GM21367 (cell line): ENCODE measurements around the gene CTNNA3.

ENCODE experiments used
- ATAC-seq: cut with Tn5 transposase; IDR thresholded peaks from one replicate; pipeline ENCODE4 v1.9.1; 2021; ENCODE audit not compliant: unreplicated experiment

The CTNNA3 gene

DNA sequence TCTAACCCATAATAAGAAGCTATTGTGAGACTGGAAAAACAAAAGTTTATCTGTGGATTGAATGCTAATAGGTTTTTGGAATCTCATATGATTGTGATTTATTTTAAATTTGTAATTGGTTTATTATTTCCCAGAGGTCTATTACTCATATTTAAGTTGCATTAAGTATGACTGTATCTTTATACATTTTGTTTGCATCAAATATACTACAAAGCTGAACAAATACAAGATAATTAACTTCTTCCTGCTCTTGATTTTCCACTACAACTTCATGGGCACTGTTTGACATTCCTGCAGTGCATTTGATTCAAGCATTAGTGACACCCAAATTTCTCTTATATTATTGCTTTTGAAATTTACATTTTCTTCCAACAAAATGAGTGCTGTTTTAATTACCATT, 1073.9 kb downstream of the CTNNA3 start:
- no peak for ATAC-seq

DNA sequence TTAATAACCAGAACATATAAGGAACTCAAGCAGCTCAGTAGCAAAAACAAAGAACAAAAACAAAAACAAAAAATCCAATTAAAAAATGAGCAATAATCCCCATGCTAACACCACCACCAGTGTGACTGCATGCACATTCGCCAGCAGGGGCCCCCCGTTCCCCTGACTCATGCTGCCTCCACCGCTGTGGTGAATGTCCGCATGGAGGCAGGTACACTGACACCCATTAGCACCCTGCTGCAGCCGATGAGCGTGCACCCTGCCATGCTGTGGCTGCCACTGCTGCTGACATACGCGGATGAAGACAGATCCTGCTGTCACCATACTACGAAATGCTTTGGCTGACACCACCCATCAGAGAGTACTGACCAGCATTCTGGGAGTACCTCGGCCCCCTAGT, 1091.8 kb downstream of the CTNNA3 start:
- no peak for ATAC-seq

DNA sequence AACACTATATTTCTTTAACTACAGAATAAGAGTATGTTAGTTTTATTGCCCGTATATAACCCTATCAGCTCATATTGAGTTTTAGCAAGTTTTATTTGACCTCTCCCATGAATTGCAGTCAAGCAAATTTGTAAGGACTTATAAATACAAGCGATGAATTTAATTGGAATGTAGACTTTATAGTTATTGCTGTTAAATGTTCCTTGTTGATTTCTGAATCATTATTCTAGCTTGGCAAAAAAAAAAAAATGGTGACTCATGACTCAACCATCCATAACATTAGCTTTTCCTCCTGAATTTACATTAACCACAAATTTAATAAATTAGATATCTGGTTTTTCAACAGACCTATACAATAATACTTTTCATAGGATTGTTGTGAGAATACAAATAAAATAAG, 1104.1 kb downstream of the CTNNA3 start:
- no peak for ATAC-seq

DNA sequence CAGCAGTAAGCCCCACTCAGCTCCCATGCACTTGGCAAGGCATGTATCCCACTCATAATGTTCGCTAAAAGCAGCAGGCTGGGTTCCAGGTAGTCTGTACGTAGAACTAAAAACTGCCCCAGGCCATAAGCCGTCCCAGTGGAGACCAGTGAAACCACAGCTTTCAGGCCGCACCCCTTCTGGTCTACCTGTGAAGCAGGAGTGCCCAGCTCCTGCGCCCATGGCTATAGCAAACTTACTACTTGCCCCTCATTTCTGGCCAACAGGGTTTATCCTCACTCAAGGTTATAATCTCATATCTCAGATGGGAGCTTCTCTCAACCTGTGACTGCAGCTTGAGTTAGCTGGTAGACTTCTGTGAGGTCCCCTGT, 1108.3 kb downstream of the CTNNA3 start:
- no peak for ATAC-seq

DNA sequence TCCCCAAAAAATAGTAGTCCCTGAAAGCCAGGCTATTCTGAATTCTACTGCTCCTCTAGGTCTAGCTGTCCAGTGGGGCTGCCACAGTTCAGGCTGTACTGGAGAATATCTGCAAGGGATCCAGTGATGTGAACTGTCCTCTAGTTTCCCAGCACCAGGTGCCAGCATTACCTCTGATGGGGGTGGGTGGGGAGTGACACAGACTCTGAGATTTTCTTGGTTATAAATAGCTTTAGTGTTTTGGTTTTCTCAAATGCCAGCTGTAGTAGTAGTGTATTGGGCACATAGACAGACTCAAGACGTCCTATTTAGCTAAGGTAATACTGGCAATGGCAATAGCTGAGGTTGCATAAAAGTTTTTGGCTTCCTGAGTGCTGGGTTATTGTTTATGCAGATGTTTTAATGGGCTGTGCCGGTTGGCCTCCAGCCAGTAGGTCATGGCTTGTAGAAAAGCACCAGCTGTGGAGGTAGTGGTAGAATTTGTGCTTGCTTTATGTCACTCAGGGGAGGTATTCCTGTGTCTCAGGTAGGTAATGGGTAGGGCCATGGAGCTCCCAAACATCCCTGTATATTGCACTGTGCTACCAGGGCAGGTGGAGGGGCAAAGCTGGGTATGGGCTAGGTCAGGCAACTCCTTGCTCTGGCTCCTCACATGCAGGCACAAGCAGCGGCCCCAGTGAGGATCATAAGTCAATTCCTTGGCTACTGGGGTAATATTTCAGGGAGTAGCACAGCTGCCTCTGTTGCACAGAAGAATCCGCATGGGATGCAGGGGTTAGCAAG, 1108.9 kb downstream of the CTNNA3 start:
- ATAC-seq = no peak

DNA sequence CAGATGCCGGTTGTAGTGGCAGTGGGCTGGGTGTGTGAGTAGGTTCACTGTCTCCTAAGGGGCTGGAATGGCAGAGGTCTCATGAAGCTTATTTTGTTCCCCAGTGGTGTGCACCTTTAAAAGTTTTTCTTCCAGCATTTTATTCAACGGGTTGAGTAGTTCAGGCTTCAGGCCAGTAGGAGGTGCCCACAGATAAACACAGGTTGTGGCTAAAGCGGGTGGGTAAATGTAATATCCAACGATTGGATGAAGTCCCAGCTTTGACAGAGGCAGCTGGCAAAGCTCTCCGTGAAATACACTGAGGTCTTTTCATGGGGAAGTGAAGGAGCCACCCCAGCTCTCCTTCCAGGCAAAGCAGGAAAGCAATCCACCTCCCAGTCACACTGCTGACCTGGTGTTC, 1109.9 kb downstream of the CTNNA3 start:
- no peak for ATAC-seq

DNA sequence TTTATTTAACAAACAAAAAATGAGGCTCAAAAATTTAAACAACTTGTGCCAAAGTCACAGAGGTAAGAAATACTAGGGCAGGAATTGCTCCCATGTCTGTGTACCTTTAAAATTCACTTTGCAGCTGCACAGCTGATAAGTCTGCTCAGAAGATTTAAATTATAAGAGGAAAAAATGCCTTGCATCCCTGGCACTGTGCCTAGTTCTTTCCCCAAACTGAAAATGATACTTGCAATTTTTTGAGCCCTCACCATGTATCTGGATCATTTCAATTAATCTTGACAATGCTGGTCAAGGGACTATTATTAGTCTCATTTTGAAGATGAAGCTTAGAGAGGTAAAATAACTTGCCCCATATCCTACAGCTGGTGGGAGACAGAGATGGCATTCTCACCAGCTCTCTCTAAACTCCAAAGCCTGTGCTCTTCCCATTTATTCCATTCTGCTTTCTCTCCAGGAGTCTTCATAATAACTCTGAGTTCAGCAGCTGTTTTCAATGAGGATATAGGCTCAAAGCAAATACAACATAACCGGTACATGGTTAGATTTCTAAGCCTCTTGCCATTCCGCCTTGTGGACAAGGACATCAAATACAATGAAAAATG, 1120.6 kb downstream of the CTNNA3 start:
- no peak for ATAC-seq

DNA sequence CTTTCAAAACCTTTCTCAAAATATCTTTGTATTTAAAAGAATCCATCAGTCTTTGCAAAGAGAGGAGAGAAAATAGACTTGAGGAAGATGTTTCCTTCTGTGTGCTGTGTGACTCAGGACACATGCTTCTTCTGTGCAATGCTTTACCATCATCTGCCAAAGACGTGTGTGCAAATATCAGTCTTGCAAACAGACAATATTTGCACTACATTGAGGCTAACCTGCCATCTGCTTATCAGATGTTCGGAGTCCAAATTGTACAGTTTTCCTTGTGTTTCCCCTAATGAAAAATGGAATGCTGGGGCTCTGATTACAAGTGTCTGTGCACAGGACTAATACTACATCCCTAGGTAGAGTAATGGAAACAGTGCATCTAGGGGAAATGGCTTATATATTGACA, 1123.3 kb downstream of the CTNNA3 start:
- no peak for ATAC-seq

DNA sequence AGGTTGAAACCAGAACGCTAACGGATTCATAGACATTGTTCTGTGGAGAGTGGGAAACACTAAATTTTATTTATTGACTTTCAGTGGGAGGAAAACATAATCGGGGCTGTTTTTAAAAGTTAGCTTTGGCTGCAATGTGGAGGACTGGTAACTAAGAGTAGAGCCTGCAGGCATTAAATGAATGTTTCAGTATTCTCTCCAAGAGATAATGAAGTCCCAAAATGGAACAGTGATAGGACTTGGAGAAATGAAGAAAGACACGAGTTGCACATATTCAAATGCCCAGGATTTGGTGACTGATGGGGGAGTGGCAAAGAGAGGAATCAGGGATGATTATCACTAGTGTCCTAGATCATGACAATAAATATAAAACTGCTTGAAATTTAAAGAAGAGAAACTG, 1130.0 kb downstream of the CTNNA3 start:
- no peak for ATAC-seq

DNA sequence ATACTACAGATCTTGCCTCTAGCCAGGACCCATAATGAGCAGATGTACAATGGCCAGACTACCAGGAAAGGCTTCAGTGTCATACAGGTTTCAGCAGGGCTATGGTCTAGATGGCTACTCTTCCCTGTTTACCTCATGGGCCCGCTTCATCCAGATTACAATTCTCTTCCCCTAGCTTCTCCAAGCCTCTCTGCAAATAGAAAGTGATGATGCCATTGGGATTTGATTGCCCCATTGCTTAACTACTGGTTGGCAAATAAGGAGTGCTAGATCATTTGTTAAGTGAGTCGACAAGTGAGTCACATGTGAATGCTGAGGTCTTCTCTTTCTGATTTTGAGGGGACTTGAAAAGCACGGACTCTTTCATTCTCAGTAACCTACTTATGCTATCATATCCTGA, 1131.7 kb downstream of the CTNNA3 start:
- no peak for ATAC-seq

DNA sequence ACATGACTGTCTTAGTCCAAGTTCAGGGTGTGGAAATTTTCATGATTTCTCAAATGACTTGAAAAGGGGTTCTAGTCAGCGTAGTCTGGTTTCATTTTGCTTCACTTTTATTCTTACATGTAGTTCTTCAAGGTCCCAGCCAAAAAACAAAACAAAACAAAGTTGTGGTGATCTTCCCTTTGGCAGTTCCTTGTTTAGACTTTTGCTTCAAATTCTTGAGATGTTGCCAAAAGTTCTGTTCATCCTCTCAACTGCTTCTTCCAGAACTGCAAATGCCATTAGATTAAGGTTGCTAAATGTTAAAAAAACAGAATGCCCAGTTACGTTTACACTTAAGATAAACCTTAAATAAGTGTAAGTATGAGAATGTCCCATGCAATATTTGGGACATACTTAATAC, 1140.9 kb downstream of the CTNNA3 start:
- no peak for ATAC-seq

- no peak for ATAC-seq
These were observed 1143.7 kb downstream of the CTNNA3 start for GRCh38 chr10:66552331-66552730.

DNA sequence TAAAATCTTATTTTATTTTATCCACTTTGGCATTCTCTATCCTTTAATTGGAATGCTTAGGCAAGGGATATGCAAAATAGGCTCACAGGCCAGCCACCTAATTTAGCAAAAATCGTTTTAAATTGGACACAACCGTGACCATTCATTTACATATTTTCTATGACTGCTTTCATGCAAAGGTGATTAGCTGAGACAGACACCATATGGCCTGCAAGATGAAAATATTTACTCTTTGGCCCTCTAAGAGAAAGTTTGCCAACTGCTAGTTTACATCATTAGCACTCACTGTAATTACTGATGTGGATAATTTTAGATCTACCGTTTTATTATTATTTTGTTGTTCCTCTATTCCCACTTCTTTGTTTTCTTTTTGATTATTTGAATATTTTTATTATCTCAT, 1145.6 kb downstream of the CTNNA3 start:
- no peak for ATAC-seq

GRCh38 chr10:66538908-66539307, 1157.1 kb downstream of the CTNNA3 start:
- ATAC-seq = no peak

DNA sequence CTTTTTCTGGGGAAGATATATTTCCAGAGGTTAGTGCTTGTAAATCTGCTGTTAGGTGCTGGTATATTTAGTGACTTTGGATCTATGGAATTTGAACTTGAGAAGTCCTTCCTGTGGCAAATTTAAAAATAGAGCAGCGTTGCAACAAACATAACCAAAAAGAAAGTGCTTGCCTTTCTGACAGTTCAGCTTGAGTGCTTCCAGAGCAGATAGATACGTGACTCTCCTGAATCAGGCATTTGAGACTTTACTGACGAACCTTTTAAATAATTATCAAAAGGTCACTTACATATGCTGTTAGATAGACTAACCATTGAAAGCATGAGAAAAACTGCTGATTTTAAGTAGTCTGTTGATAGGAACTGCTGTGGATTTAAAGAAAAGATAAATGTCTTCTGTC, 1157.6 kb downstream of the CTNNA3 start:
- ATAC-seq = no peak

DNA sequence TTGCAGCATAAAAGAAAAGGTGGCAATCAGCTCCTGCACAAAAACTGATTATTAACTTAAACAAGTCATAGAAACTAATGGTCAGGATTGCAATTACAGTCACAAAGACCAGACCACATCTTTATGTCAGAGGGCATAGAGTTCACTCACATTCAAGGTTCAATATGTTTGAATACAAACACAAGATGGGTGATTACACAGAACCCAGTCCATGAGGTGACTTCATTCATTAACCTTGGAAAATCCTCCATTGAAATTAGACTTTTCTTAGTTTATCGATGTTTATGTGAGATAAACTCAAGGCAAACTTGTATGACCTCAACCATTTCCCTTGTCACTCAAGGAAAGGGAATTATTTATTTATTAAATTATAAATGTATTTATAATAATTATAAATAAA, 1158.8 kb downstream of the CTNNA3 start:
- ATAC-seq = no peak

DNA sequence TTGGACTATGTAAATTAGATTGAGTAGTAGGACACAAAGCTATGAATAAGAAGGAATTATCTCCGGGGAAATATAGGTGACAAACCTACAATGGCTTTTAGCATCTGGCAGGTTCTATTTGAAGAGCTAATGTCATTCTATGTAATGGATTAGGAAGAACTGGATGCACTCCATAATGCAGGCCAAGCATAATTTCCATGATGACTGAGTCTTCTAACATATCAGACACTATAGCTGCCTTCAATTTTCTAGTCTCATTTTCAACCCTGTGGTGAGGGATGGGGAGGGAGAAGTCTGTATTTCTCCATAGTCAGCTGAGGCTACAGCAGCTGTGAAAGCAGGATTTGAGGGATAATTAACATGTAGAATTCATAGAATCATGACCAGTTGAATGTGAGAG, 1160.6 kb downstream of the CTNNA3 start:
- no peak for ATAC-seq

- no peak for ATAC-seq
These were observed 1161.1 kb downstream of the CTNNA3 start for GRCh38 chr10:66534866-66535265.

DNA sequence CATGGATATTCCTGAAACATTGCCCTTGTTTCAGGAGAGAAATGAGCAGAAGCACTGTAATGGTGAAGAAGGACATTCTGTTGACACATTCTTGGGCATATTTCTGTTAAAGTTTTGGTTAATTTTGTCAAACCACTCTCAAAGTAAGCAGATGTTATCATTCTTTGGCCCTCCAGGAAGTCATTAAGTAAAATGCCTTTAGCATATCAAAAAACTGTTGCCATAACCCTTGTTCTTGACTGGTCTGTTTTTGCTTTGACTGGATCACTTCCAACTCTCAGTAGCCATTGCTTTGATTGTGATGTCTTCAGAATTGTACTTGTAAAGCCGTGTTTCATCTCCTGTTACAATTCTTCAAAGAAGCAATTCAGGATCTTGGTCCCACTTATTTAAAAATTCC, 1174.5 kb downstream of the CTNNA3 start:
- ATAC-seq = no peak

DNA sequence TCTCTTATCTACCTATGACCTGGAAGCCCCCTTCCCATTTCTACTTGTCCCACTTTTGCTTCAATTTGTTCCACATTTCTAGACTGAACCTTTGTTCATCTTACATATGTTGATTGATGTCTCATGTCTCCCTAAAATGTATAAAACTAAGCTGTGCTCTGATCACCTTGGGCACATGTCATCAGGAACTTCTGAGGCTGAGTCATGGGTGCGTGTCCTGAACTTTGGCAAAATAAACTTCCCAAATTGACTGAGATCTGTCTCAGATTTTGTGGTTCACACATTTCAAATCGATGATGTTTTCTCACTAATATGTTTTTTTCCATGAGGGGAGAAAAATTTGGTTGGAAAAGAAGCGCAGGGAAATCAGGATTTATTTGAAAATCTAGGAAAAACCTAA, 1176.4 kb downstream of the CTNNA3 start:
- ATAC-seq = no peak

GRCh38 chr10:66514666-66515065, 1181.3 kb downstream of the CTNNA3 start:
- ATAC-seq = no peak

DNA sequence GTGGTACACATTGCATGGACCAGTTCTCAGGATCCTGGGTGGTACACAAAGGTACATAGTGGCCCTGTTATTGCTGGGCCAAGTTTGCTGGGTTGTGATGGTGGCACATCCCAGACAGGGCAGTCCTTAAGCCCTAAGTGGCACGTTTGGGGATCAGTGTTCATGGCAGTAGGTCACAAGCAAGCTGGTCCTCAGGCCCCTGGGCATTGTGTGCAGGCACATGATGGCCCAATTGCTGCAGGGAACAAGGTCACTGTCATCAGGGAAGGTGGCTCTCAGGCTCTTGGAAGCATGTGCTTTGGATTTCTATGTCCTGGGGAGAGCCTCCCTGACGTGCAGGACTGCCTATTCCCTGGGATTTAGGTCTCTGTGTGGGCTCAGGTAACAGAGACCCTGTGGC, 1182.5 kb downstream of the CTNNA3 start:
- ATAC-seq = no peak
